Keratinocyte (primary cell): Measurements from ENCODE around the gene AMBP. TPM values are rescaled to one million over a fixed set of nuclear protein-coding genes. Genes with fewer than 3 reads are reported as not detected.

Experiments used
- DNase-seq: peaks from one replicate; pipeline ENCODE4 v3.0.0-alpha.2; 2011; ENCODE audit warnings: low read depth, missing footprints, low spot score
- FAIRE-seq: peaks from 2 replicates; lab custom pipeline; 2011; peaks lifted over from hg19 to GRCh38; lab: Jason Lieb, UNC
- H2AFZ ChIP-seq: 2 replicates; pipeline ENCODE4 v1.6.0; 2012; ENCODE audit warnings: low read length, control low read depth, inconsistent platforms; ENCODE audit not compliant: control insufficient read depth
- H3K27ac ChIP-seq: 2 replicates; pipeline ENCODE4 v1.5.1; 2011; ENCODE audit warnings: low read length; ENCODE audit not compliant: control insufficient read depth, insufficient read depth
- H3K27me3 ChIP-seq: 3 replicates; pipeline ENCODE4 v1.6.0; 2011; ENCODE audit warnings: low read length; ENCODE audit not compliant: control insufficient read depth, insufficient read depth; ENCODE audit errors: extremely low read depth
- H3K36me3 ChIP-seq, 2 experiments: 2 replicates in 1 of 2; 3 replicates in 1 of 2; pipeline ENCODE4 v1.5.1; 2011; ENCODE audit warnings: low read length in 2 of 2, mild to moderate bottlenecking in 1 of 2; ENCODE audit not compliant: control insufficient read depth in 2 of 2, insufficient read depth in 2 of 2; ENCODE audit errors: extremely low read depth in 1 of 2
- H3K4me1 ChIP-seq: 3 replicates; pipeline ENCODE4 v1.5.1; 2011; ENCODE audit warnings: low read length; ENCODE audit not compliant: control insufficient read depth, insufficient read depth; ENCODE audit errors: extremely low read depth
- H3K4me2 ChIP-seq: 3 replicates; pipeline ENCODE4 v1.6.0; 2011; ENCODE audit warnings: low read depth, low read length; ENCODE audit not compliant: control insufficient read depth, insufficient read depth; ENCODE audit errors: extremely low read depth
- H3K4me3 ChIP-seq, 3 experiments: fragments of 200-600 bp in 1 of 3; sonication (generic) in 1 of 3; 2 replicates in 2 of 3; 3 replicates in 1 of 3; pipeline ENCODE4 v1.5.1; 2011 to 2016; ENCODE audit warnings: low read length in 3 of 3, mild to moderate bottlenecking in 3 of 3, control low read depth in 2 of 3, inconsistent platforms in 1 of 3, low read depth in 1 of 3, mixed read lengths in 1 of 3, mixed run types in 1 of 3, moderate library complexity in 1 of 3; ENCODE audit not compliant: control insufficient read depth in 2 of 3, insufficient read depth in 2 of 3; ENCODE audit errors: extremely low read depth in 1 of 3
- H3K79me2 ChIP-seq: 2 replicates; pipeline ENCODE4 v1.6.0; 2012; ENCODE audit warnings: low read length; ENCODE audit not compliant: control insufficient read depth, insufficient read depth
- H3K9ac ChIP-seq: 3 replicates; pipeline ENCODE4 v1.6.0; 2011; ENCODE audit warnings: low read length; ENCODE audit not compliant: control insufficient read depth, insufficient read depth; ENCODE audit errors: extremely low read depth
- H3K9me1 ChIP-seq: 3 replicates; pipeline ENCODE4 v1.6.0; 2011; ENCODE audit warnings: low read length; ENCODE audit not compliant: control insufficient read depth, insufficient read depth; ENCODE audit errors: extremely low read depth
- H3K9me3 ChIP-seq: 2 replicates; pipeline ENCODE4 v1.5.1; 2012; ENCODE audit warnings: low read depth, low read length; ENCODE audit not compliant: control insufficient read depth
- H4K20me1 ChIP-seq: 3 replicates; pipeline ENCODE4 v1.6.0; 2011; ENCODE audit warnings: low read length; ENCODE audit not compliant: control insufficient read depth, insufficient read depth; ENCODE audit errors: extremely low read depth
- CTCF ChIP-seq, 3 experiments: IDR thresholded peaks in 1 of 3; conservative IDR thresholded peaks in 1 of 3; optimal IDR thresholded peaks in 1 of 3; 2 replicates in 2 of 3; 3 replicates in 1 of 3; pipeline versions ENCODE3 to v1.5.1; 2011; ENCODE audit warnings: low read length in 3 of 3, mild to moderate bottlenecking in 3 of 3, moderate library complexity in 2 of 3, control low read depth in 1 of 3, inconsistent platforms in 1 of 3; ENCODE audit not compliant: insufficient read depth in 2 of 3; ENCODE audit errors: extremely low read depth in 1 of 3
- EZH2 ChIP-seq: IDR thresholded peaks from one replicate; pipeline ENCODE4 v1.6.1; 2012; ENCODE audit warnings: inconsistent platforms, mild to moderate bottlenecking, low read length, moderate library complexity
- dilution Hi-C: fragments of 300-500 bp; cut with MboI; formaldehyde crosslinking; loops from one replicate; pipeline ENCODE4 v1.7.0; 2020; ENCODE audit warnings: low sequenced_read_pairs; ENCODE audit not compliant: extremely low pct_ligation_motif_present
- polyA minus RNA-seq, 3 experiments: library from RNA; depleted of rRNA, polyadenylated mRNA; stranded (reverse); fragments of >200 nt; gene quantifications; 1 replicate in 1 of 3; 2 replicates in 1 of 3; 3 replicates in 1 of 3; pipeline ENCODE4 v1.2.3, GENCODE V29; 2011
- polyA plus RNA-seq, 5 experiments: library from polyadenylated mRNA; depleted of rRNA in 3 of 5; stranded (reverse) in 3 of 5; stranded (forward) in 1 of 5; unstranded in 1 of 5; fragments of >200 nt; gene quantifications; 1 replicate in 1 of 5; 2 replicates in 3 of 5; 3 replicates in 1 of 5; pipeline versions ENCODE4 v1.2.1 to v1.2.3, GENCODE V29; 2011 to 2012; ENCODE audit warnings: missing spikeins in 2 of 5, low read depth in 1 of 5, low replicate concordance in 1 of 5

Gene AMBP
- polyA plus RNA-seq (not detected in 3 replicates), polyA minus RNA-seq (not detected in 3 replicates)
- 0.34 TPM for polyA plus RNA-seq (2011; ENCODE audit: low read depth)
- polyA plus RNA-seq (2011; cell fraction: cytosol; rRNA removed), result not detected in 2 replicates
- polyA plus RNA-seq (2011; cell fraction: nucleus; rRNA removed), result not detected in 2 replicates
- polyA plus RNA-seq (2012; ENCODE audit: low replicate concordance), result 0.11 TPM in 1 of 2 replicates, not detected in the other
- polyA minus RNA-seq (2011; cell fraction: cytosol; rRNA and poly(A)+ RNA removed), result not detected
- polyA minus RNA-seq (2011; cell fraction: nucleus; rRNA and poly(A)+ RNA removed), result not detected in 2 replicates

- no peaks in the 10 kb centered on the region for H3K36me3 ChIP-seq
- H3K4me2 ChIP-seq, result no peak within 1 kb of the TSS
- no peak for TF ChIP-seq CTCF (optimal IDR thresholded peaks at IDR 0.05 in 1 of 3, IDR thresholded peaks at IDR 0.05 in 1 of 3, conservative IDR thresholded peaks at IDR 0.05 in 1 of 3; ENCODE audit: extremely low read depth in 1 of 3, insufficient read depth in 2 of 3, low read length in 3 of 3)
- dilution Hi-C loops, result no loop called here
- H3K27me3 ChIP-seq, result peaks cover 40% of the 10 kb centered on the region
- FAIRE-seq, result no peak
- no peak within 1 kb of the TSS for H3K9ac ChIP-seq
- DNase-seq, result no peak
- H3K9me1 ChIP-seq, result no peaks in the 10 kb centered on the region
- no peak within 1 kb of the TSS for H3K27ac ChIP-seq
- no peaks in the 10 kb centered on the region for H4K20me1 ChIP-seq
- H3K4me3 ChIP-seq, result no peak within 1 kb of the TSS
- H3K9me3 ChIP-seq, result no peaks in the 10 kb centered on the region
- H3K79me2 ChIP-seq, result no peaks in the 10 kb centered on the region
- H3K4me1 ChIP-seq, result no peaks in the 10 kb centered on the region
- H2AFZ ChIP-seq, result no peak within 1 kb of the TSS
Measured at GRCh38 chr9:114078021-114078780, at the start of gene AMBP. Gene AMBP, minus strand, starts transcription at chr9:114078300. Its CDS starts 91 bp downstream, at chr9:114078209.

- H4K20me1 ChIP-seq, result no peaks in the 10 kb centered on the region
- no peaks in the 10 kb centered on the region for H3K9me3 ChIP-seq
- H3K4me3 ChIP-seq, result no peak overlapping the region
- DNase-seq (no peak), FAIRE-seq (no peak)
- no peak overlapping the region for H3K4me2 ChIP-seq
- no peak overlapping the region for H3K27ac ChIP-seq
- H3K4me1 ChIP-seq, result no peaks in the 10 kb centered on the region
- no peak for TF ChIP-seq EZH2
- TF ChIP-seq CTCF (optimal IDR thresholded peaks at IDR 0.05 in 1 of 3, IDR thresholded peaks at IDR 0.05 in 1 of 3, conservative IDR thresholded peaks at IDR 0.05 in 1 of 3; ENCODE audit: extremely low read depth in 1 of 3, insufficient read depth in 2 of 3, low read length in 3 of 3), result no peak
- no peak overlapping the region for H2AFZ ChIP-seq
- H3K79me2 ChIP-seq, result no peaks in the 10 kb centered on the region
- H3K36me3 ChIP-seq, result no peaks in the 10 kb centered on the region
- dilution Hi-C loops, result no loop called here
- H3K27me3 ChIP-seq, result peaks cover 35% of the 10 kb centered on the region
- H3K9ac ChIP-seq, result no peak overlapping the region
- no peaks in the 10 kb centered on the region for H3K9me1 ChIP-seq
Measured at GRCh38 chr9:114126247-114127060, 48.4 kb upstream of the AMBP start.
